ENCODE results near the gene FSHR.

DNA sequence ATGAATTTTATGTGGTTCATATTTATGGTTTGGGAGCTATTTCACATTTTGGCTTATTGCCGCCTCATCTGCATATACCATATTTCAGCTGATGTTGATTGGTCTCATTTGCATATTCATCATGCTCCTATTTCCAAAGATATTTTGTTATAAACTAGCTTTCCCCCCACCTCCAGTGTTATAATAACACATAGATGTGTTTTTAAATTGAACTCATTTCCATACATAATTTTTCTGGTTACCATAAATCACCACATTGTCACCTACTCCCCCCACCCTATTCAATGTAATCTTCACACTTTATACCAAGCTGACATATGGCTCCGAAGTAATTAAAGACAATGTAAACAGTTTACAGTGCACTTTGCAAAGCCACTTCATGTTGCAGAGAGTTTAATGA, 101.2 kb downstream of the FSHR start:
- TF ChIP-seq EZH2phosphoT487 (IDR thresholded peaks at IDR 0.05; ENCODE audit: insufficient read depth, low read depth) (no peak), EZH2 (IDR thresholded peaks at IDR 0.05; ENCODE audit: insufficient read depth, poor library complexity, severe bottlenecking) (no peak)

Data from GM23248 (cell line).